ENCODE results near the gene GPR4. TPM values are rescaled to one million over a fixed set of nuclear protein-coding genes. Genes with fewer than 3 reads are reported as not detected.
A peak's percentile ranks its signal among the peaks of the same experiment; 100 is the strongest.

Gene GPR4
- total RNA-seq, 1 experiment from 2014 or later = not detected

GRCh38 chr19:45554481-45554880, 47.5 kb downstream of the GPR4 start:
- DNase-seq (ENCODE audit: low read depth) = no peak

DNA sequence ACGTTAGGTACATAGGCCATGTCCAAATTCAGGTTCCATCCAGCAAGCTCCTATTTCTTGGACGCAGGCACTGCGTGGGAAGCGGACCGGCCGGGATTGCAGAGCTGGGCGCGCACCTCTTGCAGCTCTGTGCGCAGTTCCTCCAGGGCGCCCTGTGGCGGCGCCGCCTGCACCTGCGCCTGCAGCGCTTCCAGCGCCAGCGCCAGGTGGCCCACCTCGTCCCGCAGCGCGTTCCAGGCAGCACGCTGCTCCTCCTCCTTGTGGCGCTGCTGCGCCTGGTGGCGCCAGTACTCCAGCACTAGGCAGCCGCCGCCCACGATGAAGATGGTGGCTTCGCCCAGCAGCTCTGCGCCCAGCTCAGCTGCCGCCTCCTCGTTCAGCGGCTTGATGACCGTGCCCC, 48.5 kb downstream of the GPR4 start:
- no peak for DNase-seq (ENCODE audit: low read depth)

DNA sequence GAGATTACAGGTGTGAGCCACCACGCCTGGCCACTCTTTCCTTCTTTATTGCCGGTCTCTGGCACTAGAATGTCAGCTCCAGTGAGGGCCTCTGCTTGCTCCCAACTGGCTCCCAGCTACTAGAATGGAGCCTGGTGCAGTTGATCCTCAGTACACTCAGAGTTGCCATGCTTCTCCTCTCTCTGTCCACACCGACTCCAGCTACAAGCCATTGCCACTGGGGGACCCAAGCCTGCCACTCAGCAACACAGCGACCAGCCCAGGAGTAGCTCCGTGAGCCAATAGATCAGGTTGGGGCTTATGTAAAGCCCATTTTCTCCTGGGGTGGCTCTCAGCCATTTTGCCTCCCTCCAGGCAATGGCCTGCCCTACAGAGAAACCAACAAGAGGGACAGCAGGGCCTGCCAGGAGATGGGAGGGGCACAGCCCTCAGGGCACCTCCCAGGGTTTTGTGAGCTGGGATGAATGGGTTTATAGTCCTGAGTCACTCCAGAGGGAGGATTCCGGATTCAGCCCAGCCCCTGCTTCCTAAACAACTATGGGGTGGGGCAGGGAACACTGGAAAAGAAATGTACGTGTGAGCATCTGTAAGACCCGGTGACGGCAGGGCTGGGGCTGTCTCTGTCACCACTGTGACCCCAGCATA, 53.9 kb downstream of the GPR4 start:
- peak; percentile 90 for DNase-seq (ENCODE audit: low read depth)

DNA sequence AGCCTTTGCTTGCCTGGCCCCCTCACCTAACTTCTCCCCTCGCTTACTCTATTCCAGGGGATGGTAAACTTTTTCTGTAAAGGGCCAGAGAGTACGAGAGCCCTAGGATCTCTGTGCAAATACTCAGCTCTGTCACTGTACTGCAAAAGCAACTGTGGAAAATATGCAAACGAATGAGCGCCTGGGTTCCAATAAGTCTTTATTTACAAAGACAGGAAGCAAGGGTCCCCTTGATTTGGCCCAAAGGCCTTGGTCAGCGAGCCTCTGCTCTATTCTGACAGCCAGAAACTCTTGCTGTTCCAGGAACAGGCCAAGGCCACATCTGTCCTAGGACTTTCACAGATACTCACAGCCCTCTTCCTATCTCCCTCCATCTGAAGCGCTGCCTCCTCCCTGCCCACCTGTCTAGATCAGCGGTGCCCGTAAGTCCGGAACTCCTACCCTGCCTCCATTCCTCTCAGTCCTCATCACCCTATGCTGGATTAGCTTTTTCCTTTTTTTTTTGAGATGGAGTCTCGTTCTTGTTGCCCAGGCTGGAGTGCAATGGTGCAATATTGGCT, 54.7 kb downstream of the GPR4 start:
- no peak for DNase-seq (ENCODE audit: low read depth)

DNA sequence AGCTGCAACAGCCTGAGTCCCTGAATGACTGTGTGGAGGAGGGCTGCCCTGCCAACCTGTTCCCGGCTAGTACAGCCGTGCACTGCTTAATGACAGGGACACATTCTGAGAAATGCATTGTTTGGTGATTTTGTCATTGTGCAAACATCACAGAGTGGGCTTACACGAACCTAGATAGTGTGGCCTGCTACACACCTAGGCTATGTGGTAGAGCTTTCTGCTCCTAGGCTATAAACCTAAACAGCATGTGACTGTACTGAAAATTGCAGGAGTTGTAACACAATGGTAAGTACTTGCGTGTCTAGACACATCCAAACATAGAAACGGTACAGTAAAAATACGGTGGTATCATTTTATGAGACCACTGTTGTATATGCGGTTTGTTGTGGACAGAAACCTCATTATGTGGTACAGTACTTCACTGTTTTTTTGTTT, 59.8 kb downstream of the GPR4 start:
- peak; percentile 52 for DNase-seq (ENCODE audit: low read depth)

Other genes starting within 250 kb of the GPR4 start
- 15.7 and 17.4 TPM in 2 replicates for gene ERCC2, start 231.6 kb downstream of the GPR4 start, total RNA-seq (2014; rRNA removed; shearing (Covaris generic))
- 4.5 and 5.3 TPM in 2 replicates for gene PPP1R13L, start 197.1 kb downstream of the GPR4 start, total RNA-seq (2014; rRNA removed; shearing (Covaris generic))
- gene POLR1G, start 195.6 kb downstream of the GPR4 start, total RNA-seq (2014; rRNA removed; shearing (Covaris generic)) = 6.2 and 9.0 TPM in 2 replicates
- gene ERCC1, start 178.3 kb downstream of the GPR4 start, total RNA-seq (2014; rRNA removed; shearing (Covaris generic)) = 138 and 144 TPM in 2 replicates
- 0.96 and 1.6 TPM in 2 replicates for gene FOSB, start 134.2 kb downstream of the GPR4 start, total RNA-seq (2014; rRNA removed; shearing (Covaris generic))
- 12.9 TPM in 2 replicates for gene RTN2, start 105.2 kb downstream of the GPR4 start, total RNA-seq (2014; rRNA removed; shearing (Covaris generic))
- 1.8 and 2.3 TPM in 2 replicates for gene PPM1N, start 103.8 kb downstream of the GPR4 start, total RNA-seq (2014; rRNA removed; shearing (Covaris generic))
- 53.8 and 79.1 TPM in 2 replicates for gene VASP, start 94.7 kb downstream of the GPR4 start, total RNA-seq (2014; rRNA removed; shearing (Covaris generic))
- 5.2 and 8.4 TPM in 2 replicates for gene OPA3, start 17.4 kb downstream of the GPR4 start, total RNA-seq (2014; rRNA removed; shearing (Covaris generic))
- gene EML2, start 37.2 kb upstream of the GPR4 start, total RNA-seq (2014; rRNA removed; shearing (Covaris generic)) = 14.4 and 20.2 TPM in 2 replicates
- gene GIPR, start 66.0 kb upstream of the GPR4 start, total RNA-seq (2014; rRNA removed; shearing (Covaris generic)) = not detected in 2 replicates
- 474 and 568 TPM in 2 replicates for gene SNRPD2, start 89.7 kb upstream of the GPR4 start, total RNA-seq (2014; rRNA removed; shearing (Covaris generic))
- 13.8 and 15.4 TPM in 2 replicates for gene QPCTL, start 90.5 kb upstream of the GPR4 start, total RNA-seq (2014; rRNA removed; shearing (Covaris generic))
- 3.2 and 5.3 TPM in 2 replicates for gene FBXO46, start 128.7 kb upstream of the GPR4 start, total RNA-seq (2014; rRNA removed; shearing (Covaris generic))
- gene MEIOSIN, start 131.2 kb upstream of the GPR4 start, total RNA-seq (2014; rRNA removed; shearing (Covaris generic)) = 0.10 TPM in 1 of 2 replicates, not detected in the other
- gene SIX5, start 167.0 kb upstream of the GPR4 start, total RNA-seq (2014; rRNA removed; shearing (Covaris generic)) = 5.6 and 6.4 TPM in 2 replicates
- 9.3 and 11.1 TPM in 2 replicates for gene DMPK, start 180.3 kb upstream of the GPR4 start, total RNA-seq (2014; rRNA removed; shearing (Covaris generic))
- 14.2 and 20.6 TPM in 2 replicates for gene DMWD, start 190.6 kb upstream of the GPR4 start, total RNA-seq (2014; rRNA removed; shearing (Covaris generic))
- not detected in 2 replicates for gene RSPH6A, start 213.1 kb upstream of the GPR4 start, total RNA-seq (2014; rRNA removed; shearing (Covaris generic))